Stomach (tissue), 9 donors: Measurements from ENCODE around the gene HNRNPDL. TPM values are rescaled to one million over a fixed set of nuclear protein-coding genes. Genes with fewer than 3 reads are reported as not detected.

Source experiments
- DNase-seq, 2 donors: peaks; one replicate each; pipeline versions ENCODE4 v3.0.0 to v3.0.0-alpha.2; 2013 to 2019
- H3K27ac ChIP-seq, 5 donors: fragments of 200-600 bp in 4 of 5; sonication (generic) in 4 of 5; one replicate each; pipeline ENCODE4 v1.5.1; 2013 to 2019; ENCODE audit warnings: mild to moderate bottlenecking in 1 of 5, moderate library complexity in 1 of 5
- H3K27me3 ChIP-seq, 3 donors: fragments of 200-600 bp; sonication (generic); one replicate each; pipeline ENCODE4 v1.5.1; 2017 to 2019; ENCODE audit warnings: mixed run types in 1 of 3
- H3K36me3 ChIP-seq, 4 donors: fragments of 200-600 bp; sonication (generic); 1 replicate in 3 of 4; 2 replicates in 1 of 4; pipeline ENCODE4 v1.5.1; 2016 to 2019
- H3K4me1 ChIP-seq, 4 donors: fragments of 200-600 bp; sonication (generic); one replicate each; pipeline ENCODE4 v1.5.1; 2016 to 2019
- H3K4me3 ChIP-seq, 4 donors: fragments of 200-600 bp; sonication (generic) in 3 of 4; one replicate each; pipeline ENCODE4 v1.5.1; 2016 to 2019; ENCODE audit warnings: mild to moderate bottlenecking in 1 of 4
- H3K9me3 ChIP-seq, 4 donors: fragments of 200-600 bp; sonication (generic); one replicate each; pipeline ENCODE4 v1.5.1; 2016 to 2019
- EP300 ChIP-seq: sonication (generic); formaldehyde crosslinking; IDR thresholded peaks from one replicate; pipeline ENCODE4 v1.6.1; 2017; ENCODE audit warnings: antibody characterized with exemption
- POLR2A ChIP-seq, 4 donors: fragments of 450-650 bp; IDR thresholded peaks; one replicate each; pipeline ENCODE4 v1.6.1; 2016; ENCODE audit warnings: antibody characterized with exemption in 4 of 4, control low read depth in 2 of 4, mild to moderate bottlenecking in 1 of 4, moderate library complexity in 1 of 4
- POLR2AphosphoS5 ChIP-seq, 3 donors: sonication (generic); formaldehyde crosslinking; IDR thresholded peaks; one replicate each; pipeline ENCODE4 v1.6.1; 2016; ENCODE audit warnings: antibody characterized with exemption in 3 of 3
- WGBS, 5 donors: extraction: QIAGEN DNeasy Blood & Tissue Kit in 3 of 5; methylation state at CpG; one replicate each; pipeline versions ENCODE4 v1.1.5 to v1.1.7; 2013 to 2018; 5-methylcytosine and 5-hydroxymethylcytosine counted together
- intact Hi-C: fragments of 100-400 bp; cut with DNase I; formaldehyde crosslinking; loops from one replicate; pipeline ENCODE4 v1.15.1; 2023; ENCODE audit warnings: low total_unique reads
- polyA plus RNA-seq, 3 donors: library from polyadenylated mRNA; stranded (reverse); fragments of 200-250 nt; gene quantifications; one replicate each; pipeline ENCODE4 v1.2.3, GENCODE V29; 2013
- total RNA-seq, 5 donors: library from RNA; depleted of rRNA; stranded (reverse); fragments of >200 nt; gene quantifications; one replicate each; pipeline versions ENCODE4 v1.1.0 to v1.2.3, GENCODE V29; 2014 to 2016
- TF ChIP-seq, protein P1 (sequence below), 7 experiments: fragments of 450-650 bp in 4 of 7; fragments of 200-600 bp in 3 of 7; sonication (generic) in 3 of 7; IDR thresholded peaks; one replicate each; pipeline ENCODE4 v1.5.1; 2016 to 2019; ENCODE audit warnings: antibody characterized with exemption in 7 of 7, control low read depth in 2 of 7, mild to moderate bottlenecking in 1 of 7
- donor health status: healthy with polysubstance abuse.
- donor health status: Bipolar disorder and iron deficiency.
- donor health status: healthy.

The HNRNPDL gene
- total and polyA plus RNA-seq, 8 donors, result 71.8 to 456 (median 138) TPM

DNA sequence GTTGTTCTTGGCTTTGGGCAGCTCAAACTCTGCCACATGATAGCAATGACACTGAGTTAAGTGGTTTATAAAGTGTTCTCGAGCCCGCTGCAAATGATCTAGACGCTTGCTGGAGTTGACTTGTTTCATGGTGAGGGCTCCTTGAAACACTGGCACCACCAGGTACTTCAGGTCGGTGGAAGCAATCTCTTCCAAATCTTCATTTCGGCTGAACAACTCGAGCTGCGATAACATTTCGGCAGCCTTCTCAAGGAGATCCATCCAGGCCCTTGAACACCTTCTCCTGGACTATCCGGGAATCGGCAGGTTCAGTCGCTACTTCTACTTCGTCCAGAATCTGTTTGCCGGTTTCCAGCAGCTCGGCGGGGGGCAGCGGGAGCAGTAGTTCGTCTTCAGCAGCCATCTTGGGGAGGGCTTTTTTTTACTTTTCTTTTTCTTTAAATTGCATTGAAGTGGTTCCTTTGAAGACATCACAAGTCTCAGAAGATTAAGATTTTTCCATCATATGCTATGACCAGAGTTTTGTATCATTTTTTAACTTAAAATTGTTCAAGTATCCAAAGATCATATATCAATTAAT lies 28.0 kb downstream of the HNRNPDL start:
- no peaks in the 10 kb centered on the region for H3K27me3 ChIP-seq
- H3K36me3 ChIP-seq, result no peaks in the 10 kb centered on the region
- 89 to 95% (median 94%) methylated on average over 17 of the region's 17 CpGs for WGBS, 5 donors
- no peak for DNase-seq
- H3K9me3 ChIP-seq, result no peaks in the 10 kb centered on the region
- H3K4me1 ChIP-seq, result no peaks in the 10 kb centered on the region
- intact Hi-C loops, result no loop called here
- no peak overlapping the region for H3K27ac ChIP-seq
- H3K4me3 ChIP-seq, result no peak overlapping the region
- TF ChIP-seq, protein P1, sequence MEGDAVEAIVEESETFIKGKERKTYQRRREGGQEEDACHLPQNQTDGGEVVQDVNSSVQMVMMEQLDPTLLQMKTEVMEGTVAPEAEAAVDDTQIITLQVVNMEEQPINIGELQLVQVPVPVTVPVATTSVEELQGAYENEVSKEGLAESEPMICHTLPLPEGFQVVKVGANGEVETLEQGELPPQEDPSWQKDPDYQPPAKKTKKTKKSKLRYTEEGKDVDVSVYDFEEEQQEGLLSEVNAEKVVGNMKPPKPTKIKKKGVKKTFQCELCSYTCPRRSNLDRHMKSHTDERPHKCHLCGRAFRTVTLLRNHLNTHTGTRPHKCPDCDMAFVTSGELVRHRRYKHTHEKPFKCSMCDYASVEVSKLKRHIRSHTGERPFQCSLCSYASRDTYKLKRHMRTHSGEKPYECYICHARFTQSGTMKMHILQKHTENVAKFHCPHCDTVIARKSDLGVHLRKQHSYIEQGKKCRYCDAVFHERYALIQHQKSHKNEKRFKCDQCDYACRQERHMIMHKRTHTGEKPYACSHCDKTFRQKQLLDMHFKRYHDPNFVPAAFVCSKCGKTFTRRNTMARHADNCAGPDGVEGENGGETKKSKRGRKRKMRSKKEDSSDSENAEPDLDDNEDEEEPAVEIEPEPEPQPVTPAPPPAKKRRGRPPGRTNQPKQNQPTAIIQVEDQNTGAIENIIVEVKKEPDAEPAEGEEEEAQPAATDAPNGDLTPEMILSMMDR (IDR thresholded peaks at IDR 0.05), result no peak
- TF ChIP-seq EP300 (no peak), POLR2AphosphoS5 (IDR thresholded peaks at IDR 0.05) (no peak), POLR2A (IDR thresholded peaks at IDR 0.05) (no peak)

DNA sequence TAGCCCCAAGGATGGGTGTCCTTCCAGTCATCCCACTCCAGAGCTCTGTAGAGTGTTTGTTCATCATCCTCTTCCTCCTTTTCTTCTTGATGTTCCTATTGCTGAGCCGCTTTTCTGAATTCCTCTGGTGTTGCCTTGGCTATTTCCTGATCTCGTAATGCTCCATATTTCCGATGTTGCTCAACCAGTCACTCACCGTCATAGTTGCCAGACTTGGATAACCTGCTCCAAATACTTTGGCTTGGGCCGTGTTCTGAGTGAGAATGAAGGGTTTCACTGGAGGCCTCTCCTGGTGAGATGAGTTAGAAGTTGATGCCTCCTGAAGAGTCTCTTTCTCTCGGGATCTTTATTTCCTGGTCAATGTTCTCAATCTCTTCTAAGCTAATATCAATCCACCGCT lies 28.7 kb downstream of the HNRNPDL start:
- Histone ChIP-seq H3K4me1 (no peaks in the 10 kb centered on the region), H3K4me3 (no peak overlapping the region), H3K36me3 (no peaks in the 10 kb centered on the region), H3K27me3 (no peaks in the 10 kb centered on the region), H3K27ac (no peak overlapping the region), H3K9me3 (no peaks in the 10 kb centered on the region)
- intact Hi-C loops, result no loop called here
- 91 to 95% (median 93%) methylated on average over 7 of the region's 7 CpGs for WGBS, 5 donors
- TF ChIP-seq EP300, result no peak
- TF ChIP-seq POLR2A (IDR thresholded peaks at IDR 0.05), result no peak
- TF ChIP-seq, protein P1 (IDR thresholded peaks at IDR 0.05), result no peak
- TF ChIP-seq POLR2AphosphoS5 (IDR thresholded peaks at IDR 0.05), result no peak
- no peak for DNase-seq

DNA sequence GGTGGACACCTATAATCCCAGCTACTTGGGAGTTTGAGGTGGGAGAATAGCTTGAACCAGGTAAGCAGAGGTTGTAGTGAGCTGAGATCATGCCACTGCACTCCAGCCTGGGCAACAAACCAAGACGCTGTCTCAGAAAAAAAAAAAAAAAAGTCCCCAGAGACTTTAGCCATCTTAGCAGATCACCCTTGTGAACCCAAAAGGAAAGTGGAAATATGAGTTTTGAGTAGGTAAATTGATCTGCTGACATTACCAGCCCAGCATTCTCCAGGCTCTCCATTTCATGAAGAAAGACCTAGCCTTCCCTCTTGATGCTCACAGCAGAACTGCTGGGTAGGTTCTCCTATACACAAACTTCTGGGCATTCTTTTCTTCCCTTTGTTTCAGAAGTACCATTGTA lies 32.0 kb downstream of the HNRNPDL start:
- Histone ChIP-seq H3K4me1 (no peaks in the 10 kb centered on the region), H3K27ac (no peak overlapping the region), H3K27me3 (no peaks in the 10 kb centered on the region), H3K4me3 (no peak overlapping the region), H3K36me3 (no peaks in the 10 kb centered on the region), H3K9me3 (no peaks in the 10 kb centered on the region)
- intact Hi-C loops, result no loop called here
- TF ChIP-seq POLR2AphosphoS5 (IDR thresholded peaks at IDR 0.05), result no peak
- no peak for TF ChIP-seq POLR2A (IDR thresholded peaks at IDR 0.05)
- TF ChIP-seq EP300, result no peak
- TF ChIP-seq, protein P1 (IDR thresholded peaks at IDR 0.05), result no peak
- WGBS, 5 donors, result 57 to 91% (median 88%) methylated on average over 1 of the region's 1 CpG
- no peak for DNase-seq

DNA sequence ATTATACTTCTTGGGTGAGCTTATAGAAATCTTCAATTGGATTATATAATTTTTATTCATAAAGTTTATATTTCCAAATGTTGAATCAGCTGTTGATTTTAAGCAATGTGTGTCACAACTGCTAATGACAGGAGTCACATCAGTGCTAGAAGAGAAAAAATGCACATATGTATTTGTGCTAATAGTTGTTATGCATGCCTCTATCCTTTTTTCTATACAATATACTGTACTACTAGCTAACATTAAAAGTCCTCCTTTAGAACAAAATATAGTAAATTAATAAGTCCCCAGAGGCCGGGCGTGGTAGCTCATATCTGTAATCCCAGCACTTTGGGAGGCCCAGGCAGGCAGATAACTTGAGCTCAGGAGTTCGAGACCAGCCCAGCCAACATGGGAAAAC lies 32.7 kb downstream of the HNRNPDL start:
- Histone ChIP-seq H3K36me3 (no peaks in the 10 kb centered on the region), H3K27me3 (no peaks in the 10 kb centered on the region), H3K4me3 (no peak overlapping the region), H3K9me3 (no peaks in the 10 kb centered on the region), H3K27ac (no peak overlapping the region), H3K4me1 (no peaks in the 10 kb centered on the region)
- WGBS, 5 donors, result 76 to 88% (median 86%) methylated on average over 3 of the region's 3 CpGs
- no peak for TF ChIP-seq POLR2A (IDR thresholded peaks at IDR 0.05)
- TF ChIP-seq POLR2AphosphoS5 (IDR thresholded peaks at IDR 0.05), result no peak
- TF ChIP-seq, protein P1 (IDR thresholded peaks at IDR 0.05), result no peak
- TF ChIP-seq EP300, result no peak
- DNase-seq, result no peak
- intact Hi-C loops, result no loop called here
